Endothelial cell (in vitro differentiated cells): ENCODE data around the gene ERG. TPM values are rescaled to one million over a fixed set of nuclear protein-coding genes. Genes with fewer than 3 reads are reported as not detected.
A peak's percentile ranks its signal among the peaks of the same experiment; 100 is the strongest.

Source experiments
- DNase-seq: peaks from one replicate; pipeline ENCODE4 v3.0.0; 2021; ENCODE audit warnings: low spot score
- H3K27ac Mint-ChIP-seq: one replicate; pipeline ENCODE4 v1.8.0; 2021; ENCODE audit warnings: mixed read lengths, inconsistent platforms; ENCODE audit not compliant: unreplicated experiment
- H3K27me3 Mint-ChIP-seq: one replicate; pipeline ENCODE4 v1.8.0; 2021; ENCODE audit warnings: mild to moderate bottlenecking, moderate library complexity, mixed read lengths, inconsistent platforms; ENCODE audit not compliant: unreplicated experiment
- H3K36me3 Mint-ChIP-seq: one replicate; pipeline ENCODE4 v1.8.0; 2021; ENCODE audit warnings: mild to moderate bottlenecking, low read depth, mixed read lengths, inconsistent platforms; ENCODE audit not compliant: unreplicated experiment
- H3K4me1 Mint-ChIP-seq: one replicate; pipeline ENCODE4 v1.8.0; 2021; ENCODE audit warnings: mild to moderate bottlenecking, mixed read lengths, inconsistent platforms; ENCODE audit not compliant: unreplicated experiment
- H3K4me3 Mint-ChIP-seq: one replicate; pipeline ENCODE4 v1.8.0; 2021; ENCODE audit warnings: mild to moderate bottlenecking, mixed read lengths, inconsistent platforms; ENCODE audit not compliant: unreplicated experiment
- H3K9me3 Mint-ChIP-seq: one replicate; pipeline ENCODE4 v1.8.0; 2021; ENCODE audit warnings: mixed read lengths, inconsistent platforms; ENCODE audit not compliant: unreplicated experiment
- long read RNA-seq: library from polyadenylated mRNA; unstranded; transcript quantifications from one replicate; pipeline ENCODE4 v2.0.0, GENCODE V29; 2020; ENCODE audit not compliant: unreplicated experiment
- total RNA-seq: library from RNA; stranded (reverse); fragmentation: NEBNext Ultra II Directional; extraction: Animal tissue kit (Norgen Biotek cat#: 25700); gene quantifications from one replicate; pipeline ENCODE4 v1.2.1, GENCODE V29; 2021; ENCODE audit not compliant: unreplicated experiment
- TF ChIP-seq, protein P1 (sequence below): fragments of 200-600 bp; sonication (generic); IDR thresholded peaks from one replicate; pipeline ENCODE4 v1.5.0; 2021; ENCODE audit warnings: antibody characterized with exemption; ENCODE audit not compliant: unreplicated experiment

Gene ERG
- 133 TPM for total RNA-seq
- long read RNA-seq, full-length matches to known transcripts: 24 of 49 reads
- long read RNA-seq, partial matches to known transcripts: 1 of 49 reads
- long read RNA-seq, other reads (novel, unspliced or antisense): 24 of 49 reads

DNA sequence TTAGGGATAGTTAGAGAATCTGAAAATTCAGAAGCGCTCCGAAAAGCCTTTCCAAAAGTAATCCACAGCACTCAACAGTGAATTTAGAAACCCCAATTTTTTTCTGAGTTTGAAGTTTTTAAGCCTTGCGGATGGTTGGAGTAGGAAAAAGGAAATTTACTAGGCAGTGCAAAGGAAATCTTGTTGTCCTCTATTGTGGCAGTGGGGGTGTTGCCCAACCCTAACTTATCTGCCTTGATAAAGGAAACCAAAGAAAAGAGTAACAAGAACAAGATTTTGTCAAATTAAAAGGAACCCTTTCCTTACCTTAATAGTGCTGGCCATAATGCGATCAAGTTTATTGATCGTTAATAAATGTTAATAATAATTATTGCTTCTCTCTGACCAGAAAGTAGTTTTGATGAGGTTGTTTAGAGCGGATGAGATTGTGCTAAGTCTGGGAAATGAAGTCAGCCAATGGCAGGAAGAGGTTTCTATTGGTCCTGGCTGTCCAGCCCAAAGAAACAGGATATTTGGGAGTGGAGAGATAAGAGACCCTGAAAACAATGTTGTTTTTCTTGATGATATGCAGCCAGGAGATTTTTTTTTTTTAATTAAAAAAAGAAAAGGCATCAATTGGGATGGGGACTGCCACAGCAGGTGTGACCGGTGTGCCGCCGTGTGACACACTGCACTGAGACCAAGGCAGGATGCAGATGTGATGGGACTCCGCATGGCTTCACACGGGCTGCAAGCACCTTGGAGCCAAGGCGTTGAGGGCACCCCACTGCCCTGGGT is at the start of gene ERG:
Gene ERG (minus strand): TSS at position 421 of the 777 bp plus-strand sequence. CDS start 97 bp downstream, at position 324.
- Mint-ChIP-seq H3K36me3 (peaks cover 43% of the 10 kb centered on the region), H3K9me3 (no peaks in the 10 kb centered on the region), H3K4me3 (peak within 1 kb of the TSS; percentile 99), H3K27ac (peak within 1 kb of the TSS; percentile 100), H3K27me3 (peaks cover 15% of the 10 kb centered on the region), H3K4me1 (peaks cover 76% of the 10 kb centered on the region)
- DNase-seq: no peak
- TF ChIP-seq, protein P1, sequence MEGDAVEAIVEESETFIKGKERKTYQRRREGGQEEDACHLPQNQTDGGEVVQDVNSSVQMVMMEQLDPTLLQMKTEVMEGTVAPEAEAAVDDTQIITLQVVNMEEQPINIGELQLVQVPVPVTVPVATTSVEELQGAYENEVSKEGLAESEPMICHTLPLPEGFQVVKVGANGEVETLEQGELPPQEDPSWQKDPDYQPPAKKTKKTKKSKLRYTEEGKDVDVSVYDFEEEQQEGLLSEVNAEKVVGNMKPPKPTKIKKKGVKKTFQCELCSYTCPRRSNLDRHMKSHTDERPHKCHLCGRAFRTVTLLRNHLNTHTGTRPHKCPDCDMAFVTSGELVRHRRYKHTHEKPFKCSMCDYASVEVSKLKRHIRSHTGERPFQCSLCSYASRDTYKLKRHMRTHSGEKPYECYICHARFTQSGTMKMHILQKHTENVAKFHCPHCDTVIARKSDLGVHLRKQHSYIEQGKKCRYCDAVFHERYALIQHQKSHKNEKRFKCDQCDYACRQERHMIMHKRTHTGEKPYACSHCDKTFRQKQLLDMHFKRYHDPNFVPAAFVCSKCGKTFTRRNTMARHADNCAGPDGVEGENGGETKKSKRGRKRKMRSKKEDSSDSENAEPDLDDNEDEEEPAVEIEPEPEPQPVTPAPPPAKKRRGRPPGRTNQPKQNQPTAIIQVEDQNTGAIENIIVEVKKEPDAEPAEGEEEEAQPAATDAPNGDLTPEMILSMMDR: no peak

DNA sequence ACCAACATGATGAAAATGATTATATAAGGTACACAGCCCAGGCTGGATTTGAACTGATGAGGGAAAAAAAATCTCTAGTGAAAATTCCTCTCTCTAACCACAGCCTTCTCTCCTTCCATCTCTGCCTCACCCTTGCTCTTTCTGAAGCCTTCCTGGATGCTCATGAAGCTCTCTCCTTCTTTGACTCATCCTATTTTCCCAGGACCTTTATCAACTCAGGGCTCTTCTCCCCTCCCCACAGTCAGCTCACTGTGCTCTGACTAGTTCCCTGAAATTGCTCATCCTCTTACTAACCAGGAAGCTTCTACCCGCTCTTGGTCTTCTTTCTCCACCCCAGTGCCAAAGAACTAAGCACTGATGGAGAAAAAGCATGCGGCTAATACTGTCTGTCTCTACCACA is 46.4 kb upstream of the ERG start:
- Mint-ChIP-seq H3K27ac (no peak overlapping the region), H3K36me3 (no peaks in the 10 kb centered on the region), H3K9me3 (no peaks in the 10 kb centered on the region), H3K4me3 (no peak overlapping the region), H3K27me3 (no peaks in the 10 kb centered on the region), H3K4me1 (no peaks in the 10 kb centered on the region)
- DNase-seq: no peak
- TF ChIP-seq, protein P1: no peak

GRCh38 chr21:38542263-38542662 is 44.0 kb upstream of the ERG start:
- Mint-ChIP-seq H3K36me3 (no peaks in the 10 kb centered on the region), H3K4me1 (no peaks in the 10 kb centered on the region), H3K27me3 (no peaks in the 10 kb centered on the region), H3K27ac (no peak overlapping the region), H3K4me3 (no peak overlapping the region), H3K9me3 (no peaks in the 10 kb centered on the region)
- DNase-seq: no peak
- TF ChIP-seq, protein P1: no peak

DNA sequence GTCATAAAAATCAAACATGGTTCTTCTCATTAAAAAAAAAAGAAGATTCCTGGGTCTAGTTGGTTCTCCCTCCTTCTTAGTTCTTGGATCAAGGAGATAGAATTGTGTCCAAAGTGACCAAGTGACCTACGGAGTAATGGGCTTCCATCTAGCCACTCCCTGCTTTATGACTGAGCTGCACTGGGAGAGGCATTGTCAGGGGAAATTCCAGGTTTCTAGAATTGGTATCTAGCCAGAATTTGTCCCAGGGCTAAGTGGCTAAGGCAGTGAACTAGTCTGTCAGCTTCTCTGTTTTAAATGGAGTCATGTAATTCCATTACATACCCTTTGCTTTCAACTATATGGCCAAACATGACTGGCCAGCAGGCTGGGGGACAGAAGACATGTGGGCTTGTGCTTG is 40.1 kb upstream of the ERG start:
- no peaks in the 10 kb centered on the region for H3K4me1 Mint-ChIP-seq
- H3K9me3 Mint-ChIP-seq: no peaks in the 10 kb centered on the region
- no peaks in the 10 kb centered on the region for H3K36me3 Mint-ChIP-seq
- H3K27me3 Mint-ChIP-seq: no peaks in the 10 kb centered on the region
- H3K27ac Mint-ChIP-seq: no peak overlapping the region
- TF ChIP-seq, protein P1: no peak
- no peak overlapping the region for H3K4me3 Mint-ChIP-seq
- no peak for DNase-seq

DNA sequence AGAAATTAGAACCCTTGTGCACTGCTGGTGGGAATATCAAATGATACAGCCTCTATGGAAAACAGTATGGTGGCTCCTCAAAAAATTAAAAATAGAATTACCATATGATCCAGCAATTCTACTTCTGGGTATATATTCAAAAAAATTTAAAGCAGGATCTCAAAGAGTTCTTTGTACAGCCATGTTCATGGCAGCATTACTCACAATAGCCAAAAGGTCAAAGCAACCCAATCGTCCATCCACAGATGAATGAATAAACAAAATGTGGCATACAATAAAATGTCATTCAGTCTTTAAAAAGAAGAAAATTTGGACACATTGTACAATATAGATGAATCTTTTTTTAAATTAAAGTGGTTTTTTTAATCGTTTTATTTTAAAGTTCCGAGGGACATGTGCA is 36.3 kb upstream of the ERG start:
- no peak for DNase-seq
- TF ChIP-seq, protein P1: no peak
- Mint-ChIP-seq H3K36me3 (no peaks in the 10 kb centered on the region), H3K27ac (no peak overlapping the region), H3K4me3 (no peak overlapping the region), H3K4me1 (no peaks in the 10 kb centered on the region), H3K27me3 (no peaks in the 10 kb centered on the region), H3K9me3 (no peaks in the 10 kb centered on the region)
